Stimulated activated CD4-positive, alpha-beta T cell treated with anti-CD3 and anti-CD28 coated beads, Interleukin-1b, Interleukin-23, amount 100 ng/mL, for 1 hour (primary cell): ENCODE results near the gene FLT1.
A peak's percentile ranks its signal among the peaks of the same experiment; 100 is the strongest.

Experiments used
- DNase-seq, 2 donors: peaks; one replicate each; pipeline ENCODE4 v3.0.0-alpha.2; 2020; ENCODE audit warnings: low read depth in 2 of 2

FLT1 gene

GRCh38 chr13:28342251-28342650 lies 152.7 kb downstream of the FLT1 start:
- DNase-seq: no peak

- DNase-seq: no peak
These were observed 154.6 kb downstream of the FLT1 start for GRCh38 chr13:28340272-28340793.

DNA sequence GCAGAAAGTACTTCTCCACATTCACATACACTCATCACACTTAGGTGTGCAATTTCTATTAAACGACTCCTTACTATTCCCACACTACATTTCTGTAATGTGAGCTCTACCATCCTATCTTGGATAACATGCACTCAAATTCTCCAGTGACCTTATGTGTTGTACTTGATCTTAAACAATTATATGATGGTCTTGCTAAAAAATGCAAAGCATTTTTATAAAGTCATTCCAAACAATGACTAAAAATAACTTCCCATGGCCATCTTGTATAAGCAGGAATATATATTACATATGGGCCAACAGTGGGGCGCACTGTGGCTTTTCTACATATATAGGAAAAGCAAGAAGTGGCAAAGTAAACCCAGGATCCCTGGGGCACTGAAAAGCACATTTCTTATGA lies 155.5 kb downstream of the FLT1 start:
- no peak for DNase-seq

DNA sequence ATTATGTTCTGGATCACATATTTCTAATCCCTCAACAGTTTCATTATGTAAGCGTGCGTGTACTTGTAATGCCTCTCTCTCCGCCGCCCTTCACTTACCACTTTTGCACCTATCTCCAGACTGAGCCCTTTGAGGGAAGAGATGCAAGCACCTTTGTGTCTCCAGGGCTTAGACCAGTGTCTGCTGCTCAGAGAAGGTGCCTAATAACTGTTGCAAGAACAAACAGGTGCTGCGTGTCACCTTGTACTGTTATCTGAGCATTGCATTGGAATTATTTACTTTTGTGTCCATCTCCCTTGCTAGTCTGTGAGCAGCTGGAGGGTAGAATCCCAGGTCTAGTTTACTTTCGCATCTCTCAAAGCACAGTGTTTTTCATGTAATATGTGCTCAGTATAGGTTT lies 156.2 kb downstream of the FLT1 start:
- no peak for DNase-seq

GRCh38 chr13:28338006-28338574 lies 156.8 kb downstream of the FLT1 start:
- DNase-seq: no peak

DNA sequence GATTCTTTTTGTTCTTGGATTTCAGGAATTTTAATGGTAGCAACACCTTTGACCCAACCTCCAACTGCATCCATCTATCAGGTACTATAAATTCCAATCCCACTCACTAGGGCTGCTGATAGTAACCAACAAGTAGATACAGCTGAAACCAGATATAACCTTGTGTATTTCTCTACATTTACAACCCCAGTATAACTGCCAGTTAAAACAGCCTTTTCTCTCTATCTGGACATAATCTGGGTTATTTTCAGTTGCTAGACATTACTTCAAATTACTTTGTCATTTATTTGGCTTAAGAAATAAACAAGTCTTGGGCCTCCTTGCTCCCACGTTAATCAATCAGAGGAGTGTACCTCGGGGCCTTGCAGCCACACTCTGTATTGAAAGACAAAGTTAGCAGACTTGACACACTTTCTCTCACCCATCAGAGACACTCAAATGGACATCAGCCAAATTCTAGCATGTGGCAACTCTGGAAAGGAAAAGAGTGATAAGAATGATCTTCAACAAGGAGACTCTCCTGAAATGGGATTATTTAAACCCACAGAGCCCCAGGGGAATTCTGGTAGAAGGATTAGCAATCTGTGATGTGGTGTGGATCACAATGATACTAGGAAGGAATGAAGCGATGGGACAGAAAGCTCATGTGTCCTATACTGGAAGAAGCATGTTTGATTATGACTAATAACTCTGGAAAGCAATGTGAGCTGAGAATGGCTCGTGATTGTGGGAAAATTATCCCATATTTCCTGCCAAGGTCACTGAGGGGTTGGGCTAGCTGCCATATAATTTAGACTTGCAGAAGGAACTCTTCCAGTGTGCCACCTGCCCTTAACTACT lies 157.5 kb downstream of the FLT1 start:
- no peak for DNase-seq

DNA sequence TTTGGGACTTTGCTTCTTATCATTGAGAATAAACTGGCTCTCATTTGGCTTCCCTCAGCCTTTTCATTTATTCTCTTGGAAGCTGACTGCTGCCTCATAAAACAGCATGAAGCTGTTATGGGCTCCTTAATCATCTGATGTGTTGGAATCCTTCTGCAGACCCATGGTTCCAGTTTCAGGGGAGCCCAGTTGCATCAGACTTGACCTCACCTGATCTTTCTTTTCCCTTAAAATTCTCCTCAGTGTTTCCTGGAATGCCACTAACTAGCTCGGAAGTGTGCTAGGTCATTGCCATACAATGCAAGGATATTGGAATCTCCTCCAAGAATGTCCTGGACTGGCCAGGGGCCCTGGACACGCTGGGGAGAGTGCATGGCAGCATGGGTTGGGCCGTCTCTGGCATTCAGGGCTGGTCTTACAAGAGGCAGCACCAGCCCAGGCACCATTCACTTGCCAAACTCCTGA lies 158.7 kb downstream of the FLT1 start:
- DNase-seq: no peak

DNA sequence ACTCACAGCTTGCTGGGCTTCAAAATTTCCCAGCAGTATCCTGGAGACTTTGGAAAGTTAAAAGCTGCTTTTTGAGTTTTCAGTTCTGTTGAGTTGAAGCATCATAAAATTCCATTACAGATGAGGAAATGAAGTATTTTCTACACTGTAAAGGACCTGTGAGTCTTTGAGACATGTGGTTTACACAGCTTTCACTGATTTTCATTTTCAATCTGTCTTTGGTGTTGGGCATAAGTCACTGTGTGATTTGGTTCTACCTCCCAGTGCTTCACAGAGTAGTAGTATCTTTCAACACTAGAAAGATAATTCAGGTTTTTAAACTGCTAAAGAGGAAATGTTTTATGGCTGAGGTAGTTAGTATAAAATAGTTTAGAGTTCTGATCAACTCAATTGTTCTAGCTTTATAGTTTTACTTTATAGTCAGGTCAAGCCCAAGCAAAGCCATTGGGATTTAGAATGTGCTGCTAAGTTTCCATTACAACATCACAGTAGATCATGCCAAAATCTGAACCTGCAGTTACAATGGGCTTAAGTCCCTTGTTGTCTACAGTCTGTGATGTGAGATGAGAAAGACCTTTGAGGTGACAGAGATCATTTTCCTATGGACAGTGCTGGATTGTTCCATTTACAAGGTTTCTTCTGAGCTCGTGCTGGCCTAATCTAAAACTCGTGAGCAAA lies 161.6 kb downstream of the FLT1 start:
- no peak for DNase-seq

DNA sequence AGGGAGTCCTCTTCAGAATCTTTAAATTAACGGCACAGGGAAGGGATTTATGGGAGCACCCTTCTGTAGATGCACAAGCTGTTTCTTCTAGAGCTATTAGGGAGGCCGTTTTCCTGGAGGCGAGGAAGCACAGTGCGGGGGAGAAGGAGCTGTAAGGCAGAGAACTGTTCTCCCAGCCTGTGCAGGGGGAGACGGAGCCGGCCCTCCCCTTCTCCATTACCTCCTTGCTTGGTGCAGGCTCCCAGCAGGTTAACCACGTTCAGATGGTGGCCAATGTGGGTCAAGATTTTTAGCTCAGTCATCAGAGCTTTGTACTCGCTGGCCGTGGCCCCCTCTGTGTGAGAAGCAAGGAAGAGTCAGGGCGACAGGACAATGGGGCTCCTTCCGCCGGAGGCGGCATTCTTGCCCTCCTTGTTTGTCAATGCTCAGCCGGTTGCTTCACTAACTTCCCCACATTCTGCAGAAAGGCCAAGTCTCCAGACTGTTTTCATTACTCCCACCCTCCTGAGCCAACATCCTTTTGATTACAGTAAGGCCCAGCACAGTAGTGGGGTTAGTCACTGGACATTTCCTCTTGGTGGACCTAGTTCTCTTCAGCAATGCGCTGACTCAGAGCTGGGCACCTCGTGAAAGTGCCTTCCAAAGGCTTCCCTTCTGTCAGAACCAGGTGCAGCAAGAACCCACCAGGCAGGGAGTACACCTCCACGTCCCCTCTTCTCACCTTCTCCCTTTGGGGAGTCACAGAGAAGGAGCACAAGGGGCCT lies 165.4 kb downstream of the FLT1 start:
- DNase-seq: no peak

DNA sequence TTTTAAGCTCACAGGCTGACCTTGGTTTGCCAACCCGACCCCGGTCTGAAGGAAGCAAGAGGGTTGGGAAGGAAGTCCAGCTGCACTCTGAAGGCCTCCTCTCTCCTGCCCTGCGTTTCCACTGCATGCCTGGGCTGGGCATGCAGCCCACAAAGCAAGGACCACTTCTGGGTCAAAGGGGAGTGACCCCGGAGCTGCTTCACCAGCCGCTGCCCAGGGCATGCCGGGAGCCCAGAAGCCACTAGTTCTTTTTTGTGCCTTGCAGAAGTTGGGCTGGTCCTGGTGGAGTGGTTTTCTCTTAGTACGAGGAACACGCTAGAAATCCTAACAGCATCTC lies 166.7 kb downstream of the FLT1 start:
- no peak for DNase-seq

- DNase-seq: no peak
These were observed 167.3 kb downstream of the FLT1 start for GRCh38 chr13:28327373-28328270.

DNA sequence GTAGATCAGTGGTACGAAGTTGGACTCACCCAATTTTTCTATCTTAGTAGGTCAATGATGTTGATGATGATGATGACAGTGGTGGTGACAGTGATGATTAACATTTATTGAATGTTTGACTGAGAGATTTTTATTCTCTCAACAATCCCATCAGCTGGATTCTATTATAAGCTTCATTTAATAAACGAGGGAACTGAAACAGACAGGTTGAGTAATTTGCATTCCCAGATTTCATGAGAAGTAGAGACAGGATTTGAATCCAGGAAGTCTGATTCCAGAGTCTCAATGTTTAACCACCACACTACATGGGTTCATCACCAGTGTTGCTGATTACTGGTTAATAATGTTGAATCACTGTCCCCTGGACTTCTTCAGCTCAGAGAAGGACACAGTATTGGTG lies 168.9 kb downstream of the FLT1 start:
- no peak for DNase-seq

- DNase-seq: no peak
These were observed 169.9 kb downstream of the FLT1 start for GRCh38 chr13:28325022-28325421.

- DNase-seq: peak; percentile 2 to 18
These were observed 170.6 kb downstream of the FLT1 start for GRCh38 chr13:28324181-28324789.

DNA sequence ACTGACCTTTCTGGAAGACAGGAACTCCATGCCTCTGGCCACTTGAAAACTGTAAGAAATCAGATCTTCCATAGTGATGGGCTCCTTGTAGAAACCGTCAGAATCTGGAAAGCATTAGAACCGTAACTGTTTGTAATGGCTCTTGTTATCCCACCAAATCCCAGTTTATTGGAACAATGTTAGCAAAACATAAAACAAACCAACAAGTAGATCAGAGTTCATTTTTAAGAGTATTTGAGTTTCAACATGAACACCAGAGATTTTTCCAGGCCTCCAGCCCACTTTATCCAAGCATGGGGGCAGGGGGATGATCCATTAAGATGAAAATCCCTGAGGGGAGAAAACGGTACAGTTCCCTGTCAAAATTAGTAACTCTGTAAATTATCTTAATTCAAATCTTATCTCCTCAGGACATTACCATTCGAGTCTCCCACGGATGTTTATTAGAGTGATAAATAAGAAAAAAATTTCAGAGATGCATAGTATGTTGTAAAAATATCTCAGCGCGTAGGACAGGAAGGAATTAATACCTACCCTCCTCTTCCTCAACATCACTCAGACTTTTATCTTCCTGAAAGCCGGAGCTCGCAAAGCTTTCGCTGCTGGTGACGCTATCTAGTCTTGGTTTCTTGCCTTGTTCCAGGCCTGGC lies 172.5 kb downstream of the FLT1 start:
- no peak for DNase-seq

GRCh38 chr13:28321756-28322155 lies 173.2 kb downstream of the FLT1 start:
- no peak for DNase-seq

- no peak for DNase-seq
These were observed 173.9 kb downstream of the FLT1 start for GRCh38 chr13:28320884-28321574.

GRCh38 chr13:28320209-28320608 lies 174.7 kb downstream of the FLT1 start:
- DNase-seq: no peak

DNA sequence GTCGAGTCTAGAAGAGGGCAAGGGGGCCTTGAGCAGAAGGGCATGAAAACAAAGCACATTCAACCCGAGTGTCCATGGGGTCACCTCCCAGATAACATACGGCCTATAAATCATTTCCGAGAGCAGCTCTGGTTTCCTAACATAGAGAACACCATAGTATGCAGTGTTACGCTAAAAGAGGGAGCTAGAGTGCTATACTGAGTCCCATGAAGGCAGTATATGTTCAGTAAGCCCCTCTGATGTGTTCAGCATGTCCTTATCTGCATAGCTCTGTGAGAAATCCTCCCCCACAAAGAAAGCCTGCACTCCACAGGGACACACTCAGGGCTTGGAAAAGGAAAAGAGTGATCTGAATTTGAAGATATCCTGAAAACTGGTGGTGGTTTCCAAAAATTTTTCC lies 175.4 kb downstream of the FLT1 start:
- DNase-seq: no peak
